HepG2 (cell line): ENCODE measurements around the gene CTF1. TPM values are rescaled to one million over a fixed set of nuclear protein-coding genes. Genes with fewer than 3 reads are reported as not detected.

Experiments used
- ARNT2 ChIP-seq: sonication (generic); formaldehyde crosslinking; IDR thresholded peaks from 2 replicates; pipeline ENCODE4 v1.8.0; 2022; ENCODE audit warnings: mild to moderate bottlenecking, low read depth, missing genetic modification reagents, moderate library complexity
- ATRX ChIP-seq: sonication (generic); formaldehyde crosslinking; IDR thresholded peaks from 2 replicates; pipeline ENCODE4 v1.4.0; 2020; ENCODE audit warnings: missing genetic modification reagents, borderline replicate concordance
- DR1 ChIP-seq: sonication (generic); formaldehyde crosslinking; IDR thresholded peaks from 2 replicates; pipeline ENCODE4 v1.8.0; 2021; ENCODE audit warnings: mild to moderate bottlenecking, missing genetic modification reagents, inconsistent platforms
- FLYWCH1 ChIP-seq: sonication (generic); formaldehyde crosslinking; IDR thresholded peaks from 2 replicates; pipeline ENCODE4 v1.8.1; 2023; ENCODE audit warnings: mild to moderate bottlenecking, missing genetic modification reagents
- HNRNPH1 ChIP-seq: fragments of 200-400 bp; formaldehyde crosslinking; optimal IDR thresholded peaks from 2 replicates; pipeline ENCODE3; 2017; ENCODE audit warnings: mild to moderate bottlenecking, low read depth, low read length
- HNRNPL ChIP-seq: fragments of 200-400 bp; formaldehyde crosslinking; IDR thresholded peaks from 2 replicates; pipeline ENCODE4 v1.6.1; 2017; ENCODE audit warnings: mild to moderate bottlenecking, low read depth, low read length
- HOXA5 ChIP-seq: sonication (generic); formaldehyde crosslinking; IDR thresholded peaks from 2 replicates; pipeline ENCODE4 v1.4.0; 2020; ENCODE audit warnings: missing genetic modification reagents
- POLR2AphosphoS5 ChIP-seq: IDR thresholded peaks from 2 replicates; pipeline ENCODE4 v1.6.1; 2012; ENCODE audit warnings: low read depth, low read length
- RARG ChIP-seq: sonication (generic); formaldehyde crosslinking; IDR thresholded peaks from 2 replicates; pipeline ENCODE4 v1.4.0; 2020; ENCODE audit warnings: low read depth, mild to moderate bottlenecking, missing genetic modification reagents
- RFX3 ChIP-seq: IDR thresholded peaks from 2 replicates; pipeline ENCODE4 v1.6.1; 2016; ENCODE audit warnings: missing biosample characterization, missing genetic modification reagents
- RFXANK ChIP-seq: IDR thresholded peaks from 2 replicates; pipeline ENCODE4 v1.6.1; 2016
- TAF1 ChIP-seq: sonication (generic); formaldehyde crosslinking; IDR thresholded peaks from 2 replicates; pipeline ENCODE4 v1.4.0; 2020; ENCODE audit warnings: missing genetic modification reagents
- XBP1 ChIP-seq: sonication (generic); formaldehyde crosslinking; IDR thresholded peaks from 2 replicates; pipeline ENCODE4 v1.5.0; 2020; ENCODE audit warnings: missing genetic modification reagents
- ZBTB42 ChIP-seq: sonication (generic); formaldehyde crosslinking; IDR thresholded peaks from 2 replicates; pipeline ENCODE4 v1.5.0; 2020; ENCODE audit warnings: mild to moderate bottlenecking, missing genetic modification reagents
- ZNF17 ChIP-seq: sonication (generic); formaldehyde crosslinking; IDR thresholded peaks from 2 replicates; pipeline ENCODE4 v1.5.0; 2020; ENCODE audit warnings: mild to moderate bottlenecking, missing genetic modification reagents
- ZNF225 ChIP-seq: sonication (generic); formaldehyde crosslinking; IDR thresholded peaks from 2 replicates; pipeline ENCODE4 v1.4.0; 2020; ENCODE audit warnings: mild to moderate bottlenecking, missing genetic modification reagents
- ZNF230 ChIP-seq: sonication (generic); formaldehyde crosslinking; IDR thresholded peaks from 2 replicates; pipeline ENCODE4 v1.4.0; 2020; ENCODE audit warnings: mild to moderate bottlenecking, missing genetic modification reagents
- ZNF605 ChIP-seq: sonication (generic); formaldehyde crosslinking; IDR thresholded peaks from 2 replicates; pipeline ENCODE4 v1.8.0; 2022; ENCODE audit warnings: mild to moderate bottlenecking, missing genetic modification reagents
- ZNF614 ChIP-seq: IDR thresholded peaks from 2 replicates; pipeline ENCODE4 v1.6.1; 2018; ENCODE audit warnings: missing biosample characterization, missing genetic modification reagents, inconsistent platforms, borderline replicate concordance
- ZNF737 ChIP-seq: sonication (generic); formaldehyde crosslinking; IDR thresholded peaks from 2 replicates; pipeline ENCODE4 v1.5.0; 2020; ENCODE audit warnings: missing genetic modification reagents, mild to moderate bottlenecking, borderline replicate concordance
- polyA plus RNA-seq, 8 experiments: library from polyadenylated mRNA; depleted of rRNA in 3 of 8; stranded (reverse) in 7 of 8; unstranded in 1 of 8; fragments of >200 nt; fragmentation: Illumina TruSeq in 4 of 8; extraction: Trizol in 4 of 8; gene quantifications; 2 replicates each; pipeline versions ENCODE4 v1.2.1 to v1.2.3, GENCODE V29; 2011 to 2016; ENCODE audit warnings: low read depth in 4 of 8, missing spikeins in 1 of 8, mixed read lengths in 1 of 8; ENCODE audit not compliant: insufficient read depth in 1 of 8
- total RNA-seq, 5 experiments: library from RNA; depleted of rRNA; stranded (reverse); fragments of >200 nt; fragmentation: Illumina TruSeq; extraction: Trizol; gene quantifications; 2 replicates each; pipeline ENCODE4 v1.2.3, GENCODE V29; 2016; ENCODE audit warnings: low read depth in 1 of 5
- TF ChIP-seq, protein P1 (sequence below): sonication (generic); formaldehyde crosslinking; IDR thresholded peaks from 2 replicates; pipeline ENCODE4; 2020; ENCODE audit warnings: missing genetic modification reagents, mild to moderate bottlenecking, borderline replicate concordance
- TF ChIP-seq, protein P2 (sequence below): IDR thresholded peaks from 2 replicates; pipeline ENCODE4 v1.6.1; 2016; ENCODE audit warnings: missing genetic modification reagents, missing compliant biosample characterization
- TF ChIP-seq, protein P3 (sequence below): sonication (generic); formaldehyde crosslinking; IDR thresholded peaks from 2 replicates; pipeline ENCODE4 v1.4.0; 2020; ENCODE audit warnings: missing genetic modification reagents
- TF ChIP-seq, protein P4 (sequence below): sonication (generic); formaldehyde crosslinking; IDR thresholded peaks from 2 replicates; pipeline ENCODE4 v1.8.0; 2022; ENCODE audit warnings: mild to moderate bottlenecking, missing genetic modification reagents; ENCODE audit not compliant: insufficient replicate concordance

The CTF1 gene
- total and polyA plus RNA-seq, 2 of the 13 experiments (the other 11 are each of a cell fraction or from before 2014, with no cell fraction given): 0.13 to 1.8 TPM

DNA sequence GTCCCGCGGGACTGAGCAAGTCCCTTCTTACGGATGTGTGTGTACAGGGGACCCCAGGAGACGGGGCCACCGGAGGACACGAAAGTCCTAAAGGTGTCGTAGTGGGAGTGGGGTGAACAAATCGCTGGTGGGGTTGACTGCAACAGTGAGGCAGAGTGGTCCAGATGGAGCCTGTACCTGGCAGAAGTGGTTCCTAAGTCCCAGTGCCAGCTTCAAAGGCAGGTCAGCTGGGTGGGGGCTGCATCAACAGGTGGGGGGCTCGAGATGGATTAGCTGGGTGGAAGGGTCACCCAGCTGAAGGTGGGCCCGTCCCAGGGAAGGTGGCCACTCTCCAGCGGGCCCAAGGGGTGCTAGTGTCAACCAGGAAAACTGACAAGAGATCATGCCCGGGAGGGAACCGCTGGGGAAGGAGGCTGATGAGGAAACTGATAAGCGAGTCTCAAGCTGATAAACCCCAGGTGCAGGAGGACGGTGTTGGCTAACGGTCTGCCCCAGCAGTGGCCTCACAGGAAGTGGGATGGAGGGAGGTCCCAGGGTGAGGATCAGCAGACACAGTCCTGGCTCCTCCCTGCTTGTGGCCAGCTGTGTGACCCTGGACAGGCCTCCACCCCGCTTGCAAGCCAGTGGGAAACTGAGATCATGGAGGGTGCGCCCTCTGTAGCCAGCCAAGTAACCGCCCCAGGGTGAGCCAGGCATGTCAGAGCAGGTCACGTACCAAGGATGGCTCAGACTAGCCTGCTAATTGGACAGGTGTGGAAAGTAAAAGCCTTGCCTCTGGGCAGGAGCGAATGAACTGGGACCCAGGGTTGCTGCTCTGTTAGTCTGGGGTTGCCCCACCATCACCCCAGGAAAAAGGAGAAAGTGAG lies 53.5 kb downstream of the CTF1 start (continued):
- TF ChIP-seq, protein P1, sequence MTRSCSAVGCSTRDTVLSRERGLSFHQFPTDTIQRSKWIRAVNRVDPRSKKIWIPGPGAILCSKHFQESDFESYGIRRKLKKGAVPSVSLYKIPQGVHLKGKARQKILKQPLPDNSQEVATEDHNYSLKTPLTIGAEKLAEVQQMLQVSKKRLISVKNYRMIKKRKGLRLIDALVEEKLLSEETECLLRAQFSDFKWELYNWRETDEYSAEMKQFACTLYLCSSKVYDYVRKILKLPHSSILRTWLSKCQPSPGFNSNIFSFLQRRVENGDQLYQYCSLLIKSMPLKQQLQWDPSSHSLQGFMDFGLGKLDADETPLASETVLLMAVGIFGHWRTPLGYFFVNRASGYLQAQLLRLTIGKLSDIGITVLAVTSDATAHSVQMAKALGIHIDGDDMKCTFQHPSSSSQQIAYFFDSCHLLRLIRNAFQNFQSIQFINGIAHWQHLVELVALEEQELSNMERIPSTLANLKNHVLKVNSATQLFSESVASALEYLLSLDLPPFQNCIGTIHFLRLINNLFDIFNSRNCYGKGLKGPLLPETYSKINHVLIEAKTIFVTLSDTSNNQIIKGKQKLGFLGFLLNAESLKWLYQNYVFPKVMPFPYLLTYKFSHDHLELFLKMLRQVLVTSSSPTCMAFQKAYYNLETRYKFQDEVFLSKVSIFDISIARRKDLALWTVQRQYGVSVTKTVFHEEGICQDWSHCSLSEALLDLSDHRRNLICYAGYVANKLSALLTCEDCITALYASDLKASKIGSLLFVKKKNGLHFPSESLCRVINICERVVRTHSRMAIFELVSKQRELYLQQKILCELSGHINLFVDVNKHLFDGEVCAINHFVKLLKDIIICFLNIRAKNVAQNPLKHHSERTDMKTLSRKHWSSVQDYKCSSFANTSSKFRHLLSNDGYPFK (CRISPR knock-in tag): peak; percentile 74; the same call in 1 of the 2 replicates
- TF ChIP-seq HOXA5 (CRISPR knock-in tag) (peak; percentile 35; the same call in 1 of the 2 replicates), XBP1 (CRISPR knock-in tag) (no peak), RARG (CRISPR knock-in tag) (no peak), DR1 (CRISPR knock-in tag) (peak; percentile 61; the same call in 1 of the 2 replicates), ZNF17 (CRISPR knock-in tag) (0 out of 2 replicates have a peak, but pooled peaks have one; percentile 56), HNRNPL (0 out of 2 replicates have a peak, but pooled peaks have one; percentile 52), ZNF605 (peak; percentile 88), ZNF737 (CRISPR knock-in tag) (peak; percentile 26; the same call in 1 of the 2 replicates), ZNF614 (peak; percentile 95), ZNF230 (CRISPR knock-in tag) (peak; percentile 87), FLYWCH1 (CRISPR knock-in tag) (no peak), RFXANK (CRISPR knock-in tag) (no peak; the same call in 1 of the 2 replicates), HNRNPH1 (peak; percentile 41), ZBTB42 (CRISPR knock-in tag) (peak; percentile 66; the same call in 1 of the 2 replicates), ARNT2 (CRISPR knock-in tag) (peak; percentile 97), ZNF225 (CRISPR knock-in tag) (no peak; the same call in 1 of the 2 replicates), TAF1 (peak; percentile 95), POLR2AphosphoS5 (peak; percentile 99), RFX3 (CRISPR knock-in tag) (no peak; the same call in 1 of the 2 replicates), ATRX (no peak)
- TF ChIP-seq, protein P2, sequence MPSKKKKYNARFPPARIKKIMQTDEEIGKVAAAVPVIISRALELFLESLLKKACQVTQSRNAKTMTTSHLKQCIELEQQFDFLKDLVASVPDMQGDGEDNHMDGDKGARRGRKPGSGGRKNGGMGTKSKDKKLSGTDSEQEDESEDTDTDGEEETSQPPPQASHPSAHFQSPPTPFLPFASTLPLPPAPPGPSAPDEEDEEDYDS: peak; percentile 97
- TF ChIP-seq, protein P3, sequence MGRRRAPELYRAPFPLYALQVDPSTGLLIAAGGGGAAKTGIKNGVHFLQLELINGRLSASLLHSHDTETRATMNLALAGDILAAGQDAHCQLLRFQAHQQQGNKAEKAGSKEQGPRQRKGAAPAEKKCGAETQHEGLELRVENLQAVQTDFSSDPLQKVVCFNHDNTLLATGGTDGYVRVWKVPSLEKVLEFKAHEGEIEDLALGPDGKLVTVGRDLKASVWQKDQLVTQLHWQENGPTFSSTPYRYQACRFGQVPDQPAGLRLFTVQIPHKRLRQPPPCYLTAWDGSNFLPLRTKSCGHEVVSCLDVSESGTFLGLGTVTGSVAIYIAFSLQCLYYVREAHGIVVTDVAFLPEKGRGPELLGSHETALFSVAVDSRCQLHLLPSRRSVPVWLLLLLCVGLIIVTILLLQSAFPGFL (CRISPR knock-in tag): no peak
- TF ChIP-seq, protein P4, sequence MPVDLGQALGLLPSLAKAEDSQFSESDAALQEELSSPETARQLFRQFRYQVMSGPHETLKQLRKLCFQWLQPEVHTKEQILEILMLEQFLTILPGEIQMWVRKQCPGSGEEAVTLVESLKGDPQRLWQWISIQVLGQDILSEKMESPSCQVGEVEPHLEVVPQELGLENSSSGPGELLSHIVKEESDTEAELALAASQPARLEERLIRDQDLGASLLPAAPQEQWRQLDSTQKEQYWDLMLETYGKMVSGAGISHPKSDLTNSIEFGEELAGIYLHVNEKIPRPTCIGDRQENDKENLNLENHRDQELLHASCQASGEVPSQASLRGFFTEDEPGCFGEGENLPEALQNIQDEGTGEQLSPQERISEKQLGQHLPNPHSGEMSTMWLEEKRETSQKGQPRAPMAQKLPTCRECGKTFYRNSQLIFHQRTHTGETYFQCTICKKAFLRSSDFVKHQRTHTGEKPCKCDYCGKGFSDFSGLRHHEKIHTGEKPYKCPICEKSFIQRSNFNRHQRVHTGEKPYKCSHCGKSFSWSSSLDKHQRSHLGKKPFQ (CRISPR knock-in tag): no peak
